Anterior cingulate cortex (tissue), 58 donors: ENCODE results near the gene ANKRD35.
"Not testable (repeated sequence)": the region's sequence is repeated elsewhere in the genome, so short reads cannot be mapped to it uniquely, and the experiment has no call there.

ENCODE experiments used
- DNase-seq, 58 donors: peaks; one replicate each; lab custom pipeline; 2025; lab: John Stamatoyannopoulos, UW

The ANKRD35 gene

GRCh38 chr1:145885738-145886287 is at the start of gene ANKRD35:
ANKRD35 (minus strand) TSS chr1:145885866; CDS start chr1:145885758, 108 bp downstream.
- DNase-seq = peak in 57 of 58 donors; percentile 37 to 88 (median 73)

- DNase-seq = not testable (repeated sequence)
Observed at GRCh38 chr1:145932522-145933009, 46.9 kb upstream of the ANKRD35 start.

- DNase-seq = peak in 2 of 58 donors; percentile 1 to 4
Observed at GRCh38 chr1:145927916-145928643, 42.4 kb upstream of the ANKRD35 start.

GRCh38 chr1:145927063-145927886 is 41.6 kb upstream of the ANKRD35 start, which contains the start of gene RBM8A:
RBM8A (minus strand) TSS chr1:145927484; CDS start chr1:145927426, 58 bp downstream.
- DNase-seq = peak; percentile 56 to 98 (median 91)

- no peak for DNase-seq
Observed at GRCh38 chr1:145926686-145927062, 41.0 kb upstream of the ANKRD35 start.

GRCh38 chr1:145922266-145922665 is 36.6 kb upstream of the ANKRD35 start:
- DNase-seq = no peak

GRCh38 chr1:145920297-145920696 is 34.6 kb upstream of the ANKRD35 start:
- not testable (repeated sequence) for DNase-seq

GRCh38 chr1:145918992-145919939 is 33.6 kb upstream of the ANKRD35 start:
- peak in 42 of 58 donors; percentile 7 to 64 (median 33) for DNase-seq

- DNase-seq = peak; percentile 58 to 99 (median 89)
Observed at GRCh38 chr1:145918144-145918991, 32.7 kb upstream of the ANKRD35 start, which contains the start of gene PEX11B. PEX11B (minus strand) TSS chr1:145918717; CDS start chr1:145918688, 29 bp downstream.

GRCh38 chr1:145917595-145917994 is 31.9 kb upstream of the ANKRD35 start:
- no peak for DNase-seq

GRCh38 chr1:145916745-145917144 is 31.1 kb upstream of the ANKRD35 start:
- DNase-seq = no peak

GRCh38 chr1:145912128-145912641 is 26.5 kb upstream of the ANKRD35 start:
- DNase-seq = no peak

- no peak for DNase-seq
Observed at GRCh38 chr1:145908653-145909052, 23.0 kb upstream of the ANKRD35 start.

GRCh38 chr1:145906954-145907753 is 21.5 kb upstream of the ANKRD35 start:
- no peak for DNase-seq

GRCh38 chr1:145901312-145902021 is 15.8 kb upstream of the ANKRD35 start:
- no peak for DNase-seq

- no peak for DNase-seq
Observed at GRCh38 chr1:145898756-145899155, 13.1 kb upstream of the ANKRD35 start.

- no peak for DNase-seq
Observed at GRCh38 chr1:145897969-145898368, 12.3 kb upstream of the ANKRD35 start.
